Measurements from ENCODE around the gene E4F1.

Gene E4F1

GRCh38 chr16:2270070-2270462 lies 46.7 kb downstream of the E4F1 start:
- ATAC-seq: no peak

GRCh38 chr16:2270588-2271470 lies 47.4 kb downstream of the E4F1 start:
- no peak for ATAC-seq
- TF ChIP-seq, protein P1, sequence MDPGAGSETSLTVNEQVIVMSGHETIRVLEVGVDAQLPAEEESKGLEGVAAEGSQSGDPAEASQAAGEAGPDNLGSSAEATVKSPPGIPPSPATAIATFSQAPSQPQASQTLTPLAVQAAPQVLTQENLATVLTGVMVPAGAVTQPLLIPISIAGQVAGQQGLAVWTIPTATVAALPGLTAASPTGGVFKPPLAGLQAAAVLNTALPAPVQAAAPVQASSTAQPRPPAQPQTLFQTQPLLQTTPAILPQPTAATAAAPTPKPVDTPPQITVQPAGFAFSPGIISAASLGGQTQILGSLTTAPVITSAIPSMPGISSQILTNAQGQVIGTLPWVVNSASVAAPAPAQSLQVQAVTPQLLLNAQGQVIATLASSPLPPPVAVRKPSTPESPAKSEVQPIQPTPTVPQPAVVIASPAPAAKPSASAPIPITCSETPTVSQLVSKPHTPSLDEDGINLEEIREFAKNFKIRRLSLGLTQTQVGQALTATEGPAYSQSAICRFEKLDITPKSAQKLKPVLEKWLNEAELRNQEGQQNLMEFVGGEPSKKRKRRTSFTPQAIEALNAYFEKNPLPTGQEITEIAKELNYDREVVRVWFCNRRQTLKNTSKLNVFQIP (CRISPR knock-in tag; IDR thresholded peaks at IDR 0.05; ENCODE audit: borderline replicate concordance, low read depth): no peak
- TF ChIP-seq ZFP3 (CRISPR knock-in tag; IDR thresholded peaks at IDR 0.05) (no peak), ZFP30 (CRISPR knock-in tag; IDR thresholded peaks at IDR 0.05) (no peak), GLIS3 (CRISPR knock-in tag; IDR thresholded peaks at IDR 0.05) (no peak), RARB (CRISPR knock-in tag; IDR thresholded peaks at IDR 0.05) (no peak), TOX (CRISPR knock-in tag; IDR thresholded peaks at IDR 0.05; ENCODE audit: borderline replicate concordance) (no peak), ESRRG (CRISPR knock-in tag; IDR thresholded peaks at IDR 0.05) (no peak), TCF4 (CRISPR knock-in tag; IDR thresholded peaks at IDR 0.05; ENCODE audit: borderline replicate concordance) (no peak), ISL1 (CRISPR knock-in tag; IDR thresholded peaks at IDR 0.05) (no peak), ARNTL (CRISPR knock-in tag; IDR thresholded peaks at IDR 0.05; ENCODE audit: borderline replicate concordance, low read depth) (no peak), SNAI2 (CRISPR knock-in tag; IDR thresholded peaks at IDR 0.05) (no peak), TSHZ2 (CRISPR knock-in tag; IDR thresholded peaks at IDR 0.05) (no peak), PPARA (CRISPR knock-in tag; IDR thresholded peaks at IDR 0.05; ENCODE audit: borderline replicate concordance) (no peak)
- TF ChIP-seq, protein P2, sequence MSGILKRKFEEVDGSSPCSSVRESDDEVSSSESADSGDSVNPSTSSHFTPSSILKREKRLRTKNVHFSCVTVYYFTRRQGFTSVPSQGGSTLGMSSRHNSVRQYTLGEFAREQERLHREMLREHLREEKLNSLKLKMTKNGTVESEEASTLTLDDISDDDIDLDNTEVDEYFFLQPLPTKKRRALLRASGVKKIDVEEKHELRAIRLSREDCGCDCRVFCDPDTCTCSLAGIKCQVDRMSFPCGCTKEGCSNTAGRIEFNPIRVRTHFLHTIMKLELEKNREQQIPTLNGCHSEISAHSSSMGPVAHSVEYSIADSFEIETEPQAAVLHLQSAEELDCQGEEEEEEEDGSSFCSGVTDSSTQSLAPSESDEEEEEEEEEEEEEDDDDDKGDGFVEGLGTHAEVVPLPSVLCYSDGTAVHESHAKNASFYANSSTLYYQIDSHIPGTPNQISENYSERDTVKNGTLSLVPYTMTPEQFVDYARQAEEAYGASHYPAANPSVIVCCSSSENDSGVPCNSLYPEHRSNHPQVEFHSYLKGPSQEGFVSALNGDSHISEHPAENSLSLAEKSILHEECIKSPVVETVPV (CRISPR knock-in tag; IDR thresholded peaks at IDR 0.05): no peak

More at GRCh38 chr16:2270070-2270462, 46.7 kb downstream of the E4F1 start:
- TF ChIP-seq, protein P2 (CRISPR knock-in tag; IDR thresholded peaks at IDR 0.05): no peak
- no peak for TF ChIP-seq GLIS3 (CRISPR knock-in tag; IDR thresholded peaks at IDR 0.05)
- TF ChIP-seq ISL1 (CRISPR knock-in tag; IDR thresholded peaks at IDR 0.05): no peak

DNA sequence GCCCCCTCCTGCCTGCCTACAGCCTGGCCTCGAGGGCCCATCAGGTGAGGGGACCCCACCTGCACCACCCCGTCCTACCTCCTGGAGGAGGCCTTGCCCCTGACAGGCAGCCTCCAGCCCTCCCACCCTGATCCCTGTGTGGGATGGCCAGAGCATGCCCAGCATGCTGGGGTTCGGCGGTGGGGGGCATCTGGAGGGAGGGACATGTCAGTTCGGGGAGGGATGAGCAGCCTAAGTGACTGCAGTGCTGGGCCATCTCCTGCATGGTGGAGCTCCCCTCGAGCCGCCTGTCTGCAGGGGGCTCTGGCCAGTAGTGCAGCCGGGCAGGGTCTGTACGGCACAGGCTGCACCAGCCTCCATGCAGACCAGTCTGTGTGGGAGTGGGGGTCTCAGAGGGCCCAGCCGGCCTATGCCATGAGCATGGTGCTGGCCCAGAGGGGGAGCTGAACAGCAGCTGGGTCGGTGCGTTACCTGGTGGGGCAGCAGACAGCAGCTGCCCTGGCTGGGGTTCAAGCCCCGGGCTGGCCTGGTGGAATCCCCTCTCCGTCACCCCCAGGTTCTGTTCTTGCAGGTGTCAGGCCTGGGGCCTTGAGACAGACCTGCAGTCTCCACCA lies 48.6 kb downstream of the E4F1 start:
- TF ChIP-seq ZNF565 (CRISPR knock-in tag; conservative IDR thresholded peaks at IDR 0.05; ENCODE audit: low read depth) (no peak), ZC3H10 (CRISPR knock-in tag; IDR thresholded peaks at IDR 0.05) (no peak), ZNF8 (CRISPR knock-in tag; IDR thresholded peaks at IDR 0.05) (no peak), ZFP30 (CRISPR knock-in tag; IDR thresholded peaks at IDR 0.05) (no peak), CSDC2 (CRISPR knock-in tag; IDR thresholded peaks at IDR 0.05) (no peak), BACH2 (CRISPR knock-in tag; IDR thresholded peaks at IDR 0.05; ENCODE audit: borderline replicate concordance) (no peak), ZFP3 (CRISPR knock-in tag; IDR thresholded peaks at IDR 0.05) (no peak), TCF4 (CRISPR knock-in tag; IDR thresholded peaks at IDR 0.05; ENCODE audit: borderline replicate concordance) (no peak), RARB (CRISPR knock-in tag; IDR thresholded peaks at IDR 0.05) (no peak), SNAI2 (CRISPR knock-in tag; IDR thresholded peaks at IDR 0.05) (no peak), OSR1 (CRISPR knock-in tag; IDR thresholded peaks at IDR 0.05) (no peak), ISL1 (CRISPR knock-in tag; IDR thresholded peaks at IDR 0.05) (no peak), ARNTL (CRISPR knock-in tag; IDR thresholded peaks at IDR 0.05; ENCODE audit: borderline replicate concordance, low read depth) (no peak), TOX (CRISPR knock-in tag; IDR thresholded peaks at IDR 0.05; ENCODE audit: borderline replicate concordance) (no peak), PPARA (CRISPR knock-in tag; IDR thresholded peaks at IDR 0.05; ENCODE audit: borderline replicate concordance) (no peak), ZNF70 (CRISPR knock-in tag; IDR thresholded peaks at IDR 0.05) (no peak)
- TF ChIP-seq, protein P1 (CRISPR knock-in tag; IDR thresholded peaks at IDR 0.05; ENCODE audit: borderline replicate concordance, low read depth): no peak
- TF ChIP-seq, protein P2 (CRISPR knock-in tag; IDR thresholded peaks at IDR 0.05): no peak
- TF ChIP-seq, protein P3, sequence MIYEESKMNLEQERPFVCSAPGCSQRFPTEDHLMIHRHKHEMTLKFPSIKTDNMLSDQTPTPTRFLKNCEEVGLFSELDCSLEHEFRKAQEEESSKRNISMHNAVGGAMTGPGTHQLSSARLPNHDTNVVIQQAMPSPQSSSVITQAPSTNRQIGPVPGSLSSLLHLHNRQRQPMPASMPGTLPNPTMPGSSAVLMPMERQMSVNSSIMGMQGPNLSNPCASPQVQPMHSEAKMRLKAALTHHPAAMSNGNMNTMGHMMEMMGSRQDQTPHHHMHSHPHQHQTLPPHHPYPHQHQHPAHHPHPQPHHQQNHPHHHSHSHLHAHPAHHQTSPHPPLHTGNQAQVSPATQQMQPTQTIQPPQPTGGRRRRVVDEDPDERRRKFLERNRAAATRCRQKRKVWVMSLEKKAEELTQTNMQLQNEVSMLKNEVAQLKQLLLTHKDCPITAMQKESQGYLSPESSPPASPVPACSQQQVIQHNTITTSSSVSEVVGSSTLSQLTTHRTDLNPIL (CRISPR knock-in tag; IDR thresholded peaks at IDR 0.05; ENCODE audit: low read depth): no peak
- ATAC-seq: no peak
